Aorta (tissue), 5 donors: Measurements from ENCODE around the gene FADS6. TPM values are rescaled to one million over a fixed set of nuclear protein-coding genes. Genes with fewer than 3 reads are reported as not detected.

ENCODE experiments used
- ATAC-seq: fragments of 200-7000 bp; cut with Tn5 transposase; one replicate; pipeline ENCODE4 v1.9.1; 2022; ENCODE audit warnings: moderate library complexity; ENCODE audit not compliant: low FRiP score
- DNase-seq, 2 donors: peaks; one replicate each; pipeline ENCODE4 v3.0.0-alpha.2; 2020
- H3K27ac ChIP-seq, 2 donors: one replicate each; pipeline ENCODE4 v1.5.1; 2013; ENCODE audit warnings: low read length in 2 of 2, mild to moderate bottlenecking in 2 of 2, moderate library complexity in 2 of 2, control low read depth in 1 of 2, inconsistent platforms in 1 of 2, low read depth in 1 of 2
- H3K27me3 ChIP-seq, 2 donors: one replicate each; pipeline ENCODE4 v1.6.1; 2013; ENCODE audit warnings: control low read depth in 1 of 2, low read length in 1 of 2, mild to moderate bottlenecking in 1 of 2, moderate library complexity in 1 of 2; ENCODE audit not compliant: insufficient read depth in 2 of 2, control insufficient read depth in 1 of 2
- H3K36me3 ChIP-seq, 2 donors: one replicate each; pipeline ENCODE4 v1.6.1; 2013; ENCODE audit warnings: control low read depth in 1 of 2, low read length in 1 of 2, mild to moderate bottlenecking in 1 of 2; ENCODE audit not compliant: insufficient read depth in 2 of 2, control insufficient read depth in 1 of 2
- H3K4me1 ChIP-seq, 2 donors: one replicate each; pipeline ENCODE4 v1.6.1; 2013; ENCODE audit warnings: low read length in 2 of 2, control low read depth in 1 of 2, mild to moderate bottlenecking in 1 of 2, moderate library complexity in 1 of 2; ENCODE audit not compliant: insufficient read depth in 2 of 2, control insufficient read depth in 1 of 2
- H3K4me3 ChIP-seq, 2 donors: one replicate each; pipeline ENCODE4 v1.5.1; 2013; ENCODE audit warnings: low read length in 2 of 2, control low read depth in 1 of 2, mild to moderate bottlenecking in 1 of 2
- H3K9me3 ChIP-seq: one replicate; pipeline ENCODE4 v1.6.1; 2013; ENCODE audit warnings: mild to moderate bottlenecking, low read length; ENCODE audit not compliant: control insufficient read depth
- WGBS, 2 donors: extraction: QIAGEN DNeasy Blood & Tissue Kit; methylation state at CpG; one replicate each; pipeline ENCODE4 v1.1.7; 2013; 5-methylcytosine and 5-hydroxymethylcytosine counted together
- intact Hi-C, 2 donors: fragments of 100-400 bp; cut with DNase I; formaldehyde crosslinking; loops; one replicate each; pipeline versions ENCODE4 v1.14.2 to v1.15.0; 2022
- polyA plus RNA-seq, 2 donors: library from polyadenylated mRNA; stranded (reverse); fragments of 200-250 nt; gene quantifications; one replicate each; pipeline ENCODE4 v1.2.3, GENCODE V29; 2013
- total RNA-seq, 2 donors: library from RNA; stranded (reverse); fragmentation: NEBNext Ultra II Directional; extraction: Animal tissue kit (Norgen Biotek cat#: 25700); gene quantifications; one replicate each; pipeline ENCODE4 v1.2.1, GENCODE V29; 2021
- donor health status: healthy with polysubstance abuse.
- donor health status: Bipolar disorder and iron deficiency.
- donor health status: DM: no; HTN: no; CAD: no.
- donor health status: DM: no; HTN: no; CAD: no.
- donor health status: DM: yes; HTN: yes; CAD: no.

The FADS6 gene
- total and polyA plus RNA-seq, 4 donors = 4.1 TPM; not detected in 3

GRCh38 chr17:74882517-74883240 lies 10.8 kb downstream of the FADS6 start:
- Histone ChIP-seq H3K27ac (no peak overlapping the region), H3K4me3 (no peak overlapping the region), H3K36me3 (no peaks in the 10 kb centered on the region), H3K4me1 (no peaks in the 10 kb centered on the region), H3K27me3 (no peaks in the 10 kb centered on the region), H3K9me3 (no peaks in the 10 kb centered on the region)
- intact Hi-C loops = no loop called here
- 67% methylated on average over 20 of the region's 20 CpGs for WGBS, 2 donors
- no peak for DNase-seq
- no peak for ATAC-seq

- intact Hi-C loops = no loop called here
- ATAC-seq = no peak
- H3K9me3 ChIP-seq = no peaks in the 10 kb centered on the region
- 51 to 52% methylated on average over 11 of the region's 11 CpGs for WGBS, 2 donors
- no peak overlapping the region for H3K27ac ChIP-seq
- no peak overlapping the region for H3K4me3 ChIP-seq
- no peak for DNase-seq
- H3K27me3 ChIP-seq = no peaks in the 10 kb centered on the region
- H3K36me3 ChIP-seq = no peaks in the 10 kb centered on the region
- H3K4me1 ChIP-seq = no peaks in the 10 kb centered on the region
Measured at GRCh38 chr17:74881073-74881472, 12.4 kb downstream of the FADS6 start.

- Histone ChIP-seq H3K4me1 (no peaks in the 10 kb centered on the region), H3K27me3 (no peaks in the 10 kb centered on the region), H3K27ac (no peak overlapping the region), H3K9me3 (no peaks in the 10 kb centered on the region), H3K36me3 (no peaks in the 10 kb centered on the region), H3K4me3 (no peak overlapping the region)
- DNase-seq = no peak
- ATAC-seq = no peak
- WGBS, 2 donors = 84 to 86% methylated on average over 16 of the region's 16 CpGs
- intact Hi-C loops = no loop called here
Measured at GRCh38 chr17:74879308-74879707, 14.1 kb downstream of the FADS6 start.

- 84 to 88% methylated on average over 2 of the region's 2 CpGs for WGBS, 2 donors
- H3K27me3 ChIP-seq = no peaks in the 10 kb centered on the region
- intact Hi-C loops = no loop called here
Measured at GRCh38 chr17:74878658-74879057, 14.8 kb downstream of the FADS6 start.

GRCh38 chr17:74877592-74878548 lies 15.6 kb downstream of the FADS6 start:
- ATAC-seq = no peak

More at GRCh38 chr17:74878658-74879057, 14.8 kb downstream of the FADS6 start:
- no peak overlapping the region for H3K4me3 ChIP-seq
- H3K27ac ChIP-seq = no peak overlapping the region
- H3K4me1 ChIP-seq = no peaks in the 10 kb centered on the region
- no peaks in the 10 kb centered on the region for H3K9me3 ChIP-seq
- no peaks in the 10 kb centered on the region for H3K36me3 ChIP-seq
- no peak for DNase-seq
- ATAC-seq = no peak

GRCh38 chr17:74875977-74876593 lies 17.3 kb downstream of the FADS6 start:
- ATAC-seq (no peak), DNase-seq (no peak)
- Histone ChIP-seq H3K4me1 (peaks cover 0 to 2% of the 10 kb centered on the region in 2 donors), H3K27me3 (no peaks in the 10 kb centered on the region), H3K4me3 (no peak overlapping the region), H3K36me3 (no peaks in the 10 kb centered on the region), H3K9me3 (no peaks in the 10 kb centered on the region), H3K27ac (no peak overlapping the region)
- intact Hi-C loops = no loop called here
- WGBS, 2 donors = 39 to 45% methylated on average over 6 of the region's 6 CpGs

More at GRCh38 chr17:74877592-74878548, 15.6 kb downstream of the FADS6 start:
- Histone ChIP-seq H3K4me1 (no peaks in the 10 kb centered on the region), H3K27me3 (no peaks in the 10 kb centered on the region), H3K27ac (no peak overlapping the region), H3K4me3 (no peak overlapping the region), H3K9me3 (no peaks in the 10 kb centered on the region), H3K36me3 (no peaks in the 10 kb centered on the region)
- intact Hi-C loops = no loop called here
- DNase-seq = no peak
- WGBS, 2 donors = 28 to 32% methylated on average over 19 of the region's 19 CpGs

- 18 to 20% methylated on average over 5 of the region's 5 CpGs for WGBS, 2 donors
- Histone ChIP-seq H3K27ac (no peak overlapping the region), H3K9me3 (no peaks in the 10 kb centered on the region), H3K4me3 (no peak overlapping the region), H3K27me3 (no peaks in the 10 kb centered on the region), H3K4me1 (peaks cover 0 to 2% of the 10 kb centered on the region in 2 donors), H3K36me3 (no peaks in the 10 kb centered on the region)
- DNase-seq = no peak
- ATAC-seq = no peak
- intact Hi-C loops = no loop called here
Measured at GRCh38 chr17:74875155-74875976, 18.1 kb downstream of the FADS6 start.

- no peak for DNase-seq
- intact Hi-C loops = no loop called here
Measured at GRCh38 chr17:74874615-74875037, 18.8 kb downstream of the FADS6 start.

More at GRCh38 chr17:74874615-74875037, 18.8 kb downstream of the FADS6 start:
- peaks cover 0 to 2% of the 10 kb centered on the region in 2 donors for H3K4me1 ChIP-seq
- 96 to 100% methylated on average over 5 of the region's 5 CpGs for WGBS, 2 donors
- no peaks in the 10 kb centered on the region for H3K9me3 ChIP-seq
- ATAC-seq = no peak
- no peaks in the 10 kb centered on the region for H3K27me3 ChIP-seq
- H3K4me3 ChIP-seq = no peak overlapping the region
- H3K36me3 ChIP-seq = no peaks in the 10 kb centered on the region
- H3K27ac ChIP-seq = no peak overlapping the region
